NCI-H2227 (cell line): ENCODE measurements around the gene MSI1.

ENCODE experiments used
- DNase-seq: peaks from one replicate; lab custom pipeline; 2025; ENCODE audit not compliant: unreplicated experiment; lab: John Stamatoyannopoulos, UW

MSI1 gene

DNA sequence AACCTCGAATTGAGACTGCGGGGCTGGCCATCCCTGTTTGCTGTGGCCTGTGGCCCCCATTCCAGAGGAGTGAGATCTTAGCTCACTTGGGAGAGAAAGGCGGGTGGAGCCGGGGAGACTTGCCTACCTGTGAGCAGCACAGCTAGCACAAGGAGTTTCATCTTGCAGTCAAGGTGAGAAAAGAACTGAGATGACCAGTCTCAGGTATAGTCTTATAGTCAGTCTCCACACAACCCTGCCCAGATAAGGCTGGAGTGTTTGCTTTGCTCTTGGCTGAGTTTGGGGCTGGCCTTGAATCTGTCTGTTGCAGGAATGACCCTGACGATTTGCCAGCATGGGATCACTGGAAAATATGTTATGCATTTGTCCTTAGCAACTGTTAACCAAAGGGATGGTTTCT, 41.4 kb downstream of the MSI1 start, which contains the start of gene PLA2G1B:
TSS of gene PLA2G1B (minus strand) at position 187 of the 400 bp plus-strand sequence. CDS start at position 161, 26 bp downstream.
- DNase-seq = no peak

DNA sequence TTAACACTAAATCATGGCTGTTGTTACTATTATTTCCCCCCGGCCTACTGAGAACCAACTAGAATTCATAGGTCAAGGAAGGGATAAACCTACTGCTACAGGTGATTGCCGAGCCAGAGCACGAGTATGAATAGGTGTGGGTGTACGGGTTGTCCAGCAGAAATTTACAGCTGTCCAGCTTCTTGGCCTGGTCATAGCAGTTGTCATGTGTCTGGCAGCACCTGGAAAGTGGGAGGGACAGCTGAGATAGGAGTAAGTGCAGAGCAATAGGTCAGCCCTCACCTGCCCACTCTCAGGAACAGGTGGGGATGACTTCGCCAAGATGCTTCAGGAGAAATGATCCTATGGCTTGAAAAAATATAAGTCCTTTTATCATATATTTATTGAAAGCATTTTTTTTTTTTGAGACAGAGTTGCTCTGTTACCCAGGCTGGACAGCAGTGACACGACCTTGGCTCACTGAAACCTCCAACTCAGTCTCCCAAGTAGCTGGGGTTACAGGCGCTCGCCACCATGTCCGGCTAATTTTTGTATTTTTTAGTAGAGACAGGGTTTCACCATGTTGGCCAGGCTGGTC, 44.0 kb downstream of the MSI1 start:
- DNase-seq = no peak

DNA sequence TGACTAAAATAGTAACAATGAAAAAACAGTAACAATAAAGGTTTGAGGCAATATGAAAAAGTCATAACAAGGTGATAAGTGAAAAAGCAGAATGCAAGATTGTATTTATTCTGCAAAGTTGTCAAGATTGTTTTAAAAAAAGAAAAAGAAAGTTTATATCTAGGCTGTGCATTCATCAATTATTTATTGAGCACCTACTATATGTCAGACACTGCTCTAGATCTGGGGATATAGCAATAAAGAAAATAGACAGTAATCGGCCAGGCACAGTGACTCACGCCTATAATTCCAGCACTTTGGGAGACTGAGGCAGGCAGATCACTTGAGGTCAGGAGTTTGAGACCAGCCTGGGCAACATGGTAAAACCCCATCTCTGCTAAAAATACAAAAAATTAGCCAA, 45.2 kb downstream of the MSI1 start:
- DNase-seq = no peak

DNA sequence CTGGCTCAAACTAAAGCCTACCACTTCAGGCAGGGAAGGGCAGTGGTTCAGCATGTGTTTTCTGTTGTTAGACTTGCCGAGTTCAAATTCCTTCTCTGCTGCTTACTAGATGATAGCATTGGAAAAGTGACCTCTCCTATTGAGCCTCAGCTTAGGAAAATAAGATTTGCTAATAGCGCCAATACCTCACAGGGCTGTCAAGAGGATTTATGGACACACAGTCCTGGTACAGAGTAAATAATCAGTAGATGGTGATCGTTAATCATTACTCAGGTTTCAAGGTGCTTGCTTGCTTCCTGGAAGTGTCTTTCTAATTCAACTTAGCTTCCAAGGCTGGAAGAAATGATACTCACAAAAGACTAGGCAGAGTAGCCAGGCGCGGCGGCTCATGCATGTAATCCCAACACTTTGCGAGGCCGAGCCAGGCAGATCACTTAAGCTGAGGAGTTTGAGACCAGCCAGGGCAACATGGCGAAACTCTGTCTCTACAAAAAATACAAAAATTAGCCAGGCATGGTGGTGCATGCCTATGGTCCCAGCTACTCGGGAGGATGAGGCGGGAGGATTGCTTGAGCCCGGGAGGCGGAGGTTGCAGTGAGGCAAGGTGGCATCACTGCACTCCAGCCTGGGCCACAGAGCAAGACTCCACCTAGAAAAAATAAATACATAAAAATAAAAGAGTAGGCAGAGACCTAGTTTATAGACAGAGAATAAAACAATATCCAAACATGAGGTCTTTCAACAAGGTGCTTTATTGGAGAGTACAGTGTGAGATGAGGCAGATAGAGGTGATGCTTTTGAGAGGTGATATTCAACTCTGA, 47.4 kb downstream of the MSI1 start:
- no peak for DNase-seq

DNA sequence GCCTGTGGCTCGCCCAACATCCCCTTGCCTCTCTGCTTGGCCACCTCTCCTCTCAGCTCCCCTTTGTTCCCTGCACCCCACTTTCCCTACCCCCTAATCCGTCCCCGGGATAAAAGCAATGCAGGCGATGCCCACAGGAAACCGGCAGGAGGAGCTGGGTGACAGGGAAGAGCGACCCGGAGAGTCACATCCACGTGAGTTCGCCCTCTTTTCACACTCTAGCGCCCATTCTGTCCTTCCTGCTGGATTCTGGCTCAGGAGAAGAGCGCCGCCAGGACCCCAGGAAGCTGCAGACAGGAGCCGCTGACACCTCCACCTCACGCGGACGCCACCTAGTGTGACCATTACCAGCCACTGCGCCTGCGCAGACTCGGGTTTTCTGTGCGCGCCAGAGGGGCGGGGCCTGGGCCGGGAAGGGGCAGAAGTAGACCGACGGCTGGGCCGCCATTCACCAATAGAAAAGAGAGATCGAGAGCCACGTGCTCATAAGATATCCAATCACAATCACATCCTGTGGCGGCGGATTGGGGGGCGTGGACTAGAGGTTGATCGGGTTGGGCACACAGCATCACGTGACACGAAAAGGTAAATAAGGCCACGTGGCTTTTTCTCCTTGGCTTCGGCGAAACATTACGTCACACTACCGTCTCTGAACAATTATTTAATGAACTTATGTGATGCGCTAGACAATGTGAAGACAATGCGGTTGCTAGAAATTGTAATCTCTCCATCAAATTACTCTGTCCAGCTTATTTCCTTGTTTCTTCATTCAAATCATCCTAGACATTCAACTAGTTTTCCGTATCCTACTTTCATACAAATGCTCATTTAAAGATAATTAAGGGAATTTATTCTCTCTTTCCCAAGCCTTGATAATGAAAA, 51.5 kb downstream of the MSI1 start:
- DNase-seq = peak; percentile 99

DNA sequence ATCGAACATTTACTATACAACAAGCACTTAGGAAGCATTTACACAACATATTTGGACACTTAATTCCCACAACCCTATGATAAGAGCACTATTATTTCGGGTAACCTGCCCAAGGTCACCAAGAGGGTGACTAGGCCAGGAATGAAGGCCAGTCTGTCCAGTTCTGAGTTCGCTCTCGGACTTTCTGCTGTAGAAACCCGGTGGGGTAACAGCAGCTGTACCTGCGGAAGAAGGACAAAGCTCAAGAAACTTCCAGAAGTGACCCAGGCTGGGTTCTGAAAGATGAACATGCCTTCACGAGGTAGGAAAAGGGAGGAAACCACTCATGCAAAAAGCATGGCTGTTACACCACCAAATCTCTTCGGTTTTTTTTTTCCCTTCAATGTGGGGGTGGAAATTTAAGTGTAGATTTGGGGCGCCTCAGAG, 52.2 kb downstream of the MSI1 start:
- DNase-seq = no peak

DNA sequence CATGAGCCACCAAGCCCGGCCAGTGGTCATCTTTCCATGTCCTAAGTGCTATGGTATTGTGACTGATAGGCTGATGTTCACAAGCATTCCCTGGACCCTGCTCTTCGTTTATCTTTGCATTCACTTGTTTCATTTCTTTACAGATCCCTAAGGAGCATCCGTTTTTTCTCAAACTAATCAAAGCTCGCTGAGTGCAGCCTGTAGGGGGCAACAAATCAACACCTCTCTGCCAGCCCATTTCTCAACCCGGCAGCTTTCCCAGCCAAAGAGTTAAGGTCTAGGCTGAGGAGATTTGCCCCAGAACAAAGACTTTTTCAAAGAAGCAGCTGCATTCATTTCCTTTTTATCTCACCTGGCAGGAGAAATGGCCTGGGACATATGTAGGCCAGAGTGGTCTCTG, 54.7 kb downstream of the MSI1 start:
- DNase-seq = no peak

DNA sequence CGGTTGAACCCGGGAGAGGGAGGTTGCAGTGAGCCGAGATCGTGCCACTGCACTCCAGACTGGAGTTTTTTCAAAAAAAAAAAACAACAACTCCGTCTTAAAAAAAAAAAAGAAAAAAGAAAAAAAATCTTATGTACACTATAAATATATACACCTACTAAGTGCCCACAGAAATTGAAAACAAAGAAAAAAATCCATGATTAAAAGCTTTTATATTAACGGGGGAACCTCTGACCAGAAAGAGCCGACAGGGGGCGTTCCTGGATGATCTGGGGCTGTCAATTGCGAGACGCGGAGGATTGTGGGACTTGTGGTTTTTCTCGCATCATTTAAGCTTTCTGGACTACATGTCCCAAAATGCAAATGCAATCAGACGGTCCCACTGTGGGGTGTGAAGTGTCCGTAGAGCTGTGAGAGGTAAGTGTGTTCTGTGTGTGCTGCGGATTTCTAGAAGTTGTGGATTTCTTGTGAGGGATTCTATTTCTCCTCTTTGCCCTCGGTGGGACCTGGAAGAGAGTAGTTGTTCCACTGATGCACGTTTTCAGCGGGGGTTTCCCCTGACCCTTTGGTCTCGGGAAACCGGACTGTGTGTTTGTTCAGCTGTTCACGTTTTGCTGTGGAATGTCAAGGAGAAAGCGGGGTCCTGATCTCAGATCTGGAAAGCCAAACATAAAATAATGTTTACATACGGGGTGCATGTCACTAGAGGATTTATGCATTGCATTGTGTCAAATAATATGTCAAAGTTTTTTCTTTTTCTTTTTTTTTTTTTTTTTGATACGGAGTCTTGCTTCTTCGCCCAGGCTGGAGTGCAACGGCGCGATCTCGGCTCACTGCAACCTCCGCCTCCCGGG, 66.8 kb downstream of the MSI1 start, which contains the start of gene SIRT4:
TSS of gene SIRT4 (plus strand) at position 360 of the 854 bp plus-strand sequence. CDS start 1,241 bp downstream, outside the sequence.
- peak; percentile 94 for DNase-seq

DNA sequence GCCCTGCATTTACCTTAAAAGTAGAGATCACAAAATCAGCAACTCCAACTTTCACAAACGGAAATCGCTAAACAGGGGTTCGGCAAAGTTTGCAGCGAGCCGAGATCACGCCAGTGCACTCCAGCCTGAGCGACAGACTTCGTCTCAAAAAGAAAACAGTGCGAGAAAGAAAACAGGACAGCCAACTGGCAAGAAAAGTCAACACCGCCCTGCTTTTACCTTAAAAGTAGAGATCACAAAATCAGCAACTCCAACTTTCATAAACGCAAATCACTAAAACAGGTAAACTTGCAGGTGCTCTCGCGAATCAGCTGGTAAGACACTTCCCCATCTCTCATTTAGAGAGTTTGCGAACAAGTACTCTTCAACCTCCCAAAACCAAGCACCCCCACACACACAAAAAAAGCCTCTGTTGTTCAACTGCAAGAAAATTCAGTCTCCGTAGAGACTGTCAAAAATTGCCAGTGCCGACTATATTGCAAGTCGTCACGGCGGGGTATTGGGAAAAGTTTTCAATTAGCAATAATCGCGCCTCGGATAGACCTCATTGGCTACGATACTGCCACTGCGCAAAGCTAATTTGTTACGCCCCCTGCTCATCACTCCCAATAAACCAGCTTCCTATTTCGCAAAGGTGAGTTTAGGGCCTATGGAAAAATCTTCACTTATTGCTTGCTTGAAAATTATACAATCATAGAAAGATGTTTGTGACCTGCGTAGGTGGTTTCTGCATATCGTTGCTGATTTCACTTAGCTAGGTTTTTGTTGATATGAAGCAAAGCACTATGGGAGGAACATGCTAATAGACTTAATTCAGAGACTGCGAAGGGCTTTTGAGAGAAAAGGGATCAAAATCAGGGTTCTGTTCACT, 76.1 kb downstream of the MSI1 start, which contains the start of gene RNU4-1:
TSS of gene RNU4-1 (minus strand) at position 577 of the 871 bp plus-strand sequence.
- peak; percentile 91 for DNase-seq

DNA sequence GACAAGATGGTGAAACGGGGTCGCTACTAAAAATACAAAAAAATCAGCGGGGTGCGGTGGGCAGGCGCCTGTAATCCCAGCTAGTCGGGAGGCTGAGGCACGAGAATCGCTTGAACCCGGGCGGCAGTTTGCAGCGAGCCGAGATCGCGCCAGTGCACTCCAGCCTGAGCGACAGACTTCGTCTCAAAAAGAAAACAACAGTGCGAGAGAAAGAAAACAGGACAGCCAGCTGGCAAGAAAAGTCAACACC, 76.6 kb downstream of the MSI1 start:
- no peak for DNase-seq
